ENCODE results near the gene CCDC24.

GRCh38 chr1:43999455-43999854 is 8.1 kb downstream of the CCDC24 start:
- TF ChIP-seq CTCF (IDR thresholded peaks at IDR 0.05 in 4 of 5, conservative IDR thresholded peaks at IDR 0.05 in 1 of 5) (no peak), POLR2A (IDR thresholded peaks at IDR 0.05) (no peak)

All from gastrocnemius medialis (tissue), 4 donors.